NCI-H345 treated with DMSO at 0.1 percent for 48 hours (cell line): ENCODE results near the gene CNOT2.

Experiments
- DNase-seq: peaks from one replicate; lab custom pipeline; 2025; ENCODE audit not compliant: unreplicated experiment; lab: John Stamatoyannopoulos, UW

Gene CNOT2

GRCh38 chr12:70242695-70243509, at the start of gene CNOT2:
CNOT2 (plus strand) TSS chr12:70243433; CDS start chr12:70278227, 34,794 bp downstream.
- DNase-seq, result peak; percentile 69

GRCh38 chr12:70194076-70194475, 49.2 kb upstream of the CNOT2 start:
- no peak for DNase-seq

- DNase-seq, result no peak
Measured at GRCh38 chr12:70196811-70197281, 46.4 kb upstream of the CNOT2 start.

- DNase-seq, result no peak
Measured at GRCh38 chr12:70197345-70197744, 45.9 kb upstream of the CNOT2 start.

GRCh38 chr12:70213707-70214106, 29.5 kb upstream of the CNOT2 start:
- DNase-seq, result no peak

GRCh38 chr12:70214972-70215617, 28.1 kb upstream of the CNOT2 start:
- DNase-seq, result no peak

- no peak for DNase-seq
Measured at GRCh38 chr12:70217416-70217815, 25.8 kb upstream of the CNOT2 start.

GRCh38 chr12:70221626-70222025, 21.6 kb upstream of the CNOT2 start:
- DNase-seq, result no peak

GRCh38 chr12:70227911-70228310, 15.3 kb upstream of the CNOT2 start:
- DNase-seq, result no peak

- no peak for DNase-seq
Measured at GRCh38 chr12:70230934-70231606, 12.2 kb upstream of the CNOT2 start.

GRCh38 chr12:70236990-70237389, 6.2 kb upstream of the CNOT2 start:
- no peak for DNase-seq

GRCh38 chr12:70240673-70241072, 2.6 kb upstream of the CNOT2 start:
- DNase-seq, result no peak

GRCh38 chr12:70241845-70242244, 1.4 kb upstream of the CNOT2 start:
- DNase-seq, result no peak

- DNase-seq, result peak; percentile 48
Measured at GRCh38 chr12:70243510-70244371, 508 bp downstream of the CNOT2 start.

- no peak for DNase-seq
Measured at GRCh38 chr12:70244409-70244808, 1.2 kb downstream of the CNOT2 start.

GRCh38 chr12:70245458-70245857, 2.2 kb downstream of the CNOT2 start:
- no peak for DNase-seq

GRCh38 chr12:70246580-70246979, 3.3 kb downstream of the CNOT2 start:
- DNase-seq, result no peak

- no peak for DNase-seq
Measured at GRCh38 chr12:70247653-70248199, 4.5 kb downstream of the CNOT2 start.

GRCh38 chr12:70248876-70249275, 5.6 kb downstream of the CNOT2 start:
- DNase-seq, result no peak

- DNase-seq, result no peak
Measured at GRCh38 chr12:70249903-70250302, 6.7 kb downstream of the CNOT2 start.

- DNase-seq, result no peak
Measured at GRCh38 chr12:70251226-70251625, 8.0 kb downstream of the CNOT2 start.
